NCI-H510A (cell line): ENCODE measurements around the gene HSPBAP1.
"Not testable (repeated sequence)": the region's sequence is repeated elsewhere in the genome, so short reads cannot be mapped to it uniquely, and the experiment has no call there.

ENCODE experiments used
- DNase-seq: peaks from one replicate; lab custom pipeline; 2025; lab: John Stamatoyannopoulos, UW

HSPBAP1 gene

DNA sequence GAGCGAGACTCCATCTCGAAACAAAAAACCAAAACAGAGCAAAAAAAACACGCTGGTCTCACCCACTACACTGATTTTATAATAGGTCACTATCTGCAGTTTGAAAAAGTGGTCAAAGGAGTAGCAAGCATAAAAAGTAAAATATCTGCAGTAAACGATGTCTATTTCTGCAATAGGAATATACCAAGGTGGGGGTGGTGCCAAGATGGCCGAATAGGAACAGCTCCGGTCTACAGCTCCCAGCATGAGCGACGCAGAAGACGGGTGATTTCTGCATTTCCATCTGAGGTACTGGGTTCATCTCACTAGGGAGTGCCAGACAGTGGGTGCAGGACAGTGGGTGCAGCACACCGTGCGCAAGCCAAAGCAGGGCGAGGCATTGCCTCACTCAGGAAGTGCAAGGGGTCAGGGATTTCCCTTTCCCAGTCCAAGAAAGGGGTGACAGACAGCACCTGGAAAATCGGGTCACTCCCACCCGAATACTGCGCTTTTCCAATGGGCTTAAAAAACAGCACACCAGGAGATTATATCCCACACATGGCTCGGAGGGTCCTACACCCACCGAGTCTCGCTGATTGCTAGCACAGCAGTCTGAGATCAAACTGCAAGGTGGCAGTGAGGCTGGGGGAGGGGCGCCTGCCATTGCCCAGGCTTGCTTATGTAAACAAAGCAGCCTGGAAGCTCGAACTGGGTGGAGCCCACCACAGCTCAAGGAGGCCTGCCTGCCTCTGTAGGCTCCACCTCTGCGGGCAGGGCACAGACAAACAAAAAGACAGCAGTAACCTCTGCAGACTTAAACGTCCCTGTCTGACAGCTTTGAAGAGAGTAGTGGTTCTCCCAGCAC, 60.7 kb downstream of the HSPBAP1 start:
- DNase-seq: not testable (repeated sequence)

GRCh38 chr3:122730240-122730639, 63.4 kb downstream of the HSPBAP1 start:
- no peak for DNase-seq

- DNase-seq: no peak
These were observed 64.7 kb downstream of the HSPBAP1 start for GRCh38 chr3:122728756-122729514.

DNA sequence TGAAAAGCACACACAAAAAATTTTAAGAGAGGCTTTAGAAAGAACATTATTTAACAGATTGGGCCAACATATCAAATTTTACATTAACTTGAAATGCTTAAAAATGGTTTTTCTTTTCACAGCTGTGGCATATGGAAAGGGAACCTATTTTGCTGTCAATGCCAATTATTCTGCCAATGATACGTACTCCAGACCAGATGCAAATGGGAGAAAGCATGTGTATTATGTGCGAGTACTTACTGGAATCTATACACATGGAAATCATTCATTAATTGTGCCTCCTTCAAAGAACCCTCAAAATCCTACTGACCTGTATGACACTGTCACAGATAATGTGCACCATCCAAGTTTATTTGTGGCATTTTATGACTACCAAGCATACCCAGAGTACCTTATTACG, 65.4 kb downstream of the HSPBAP1 start:
- DNase-seq: no peak

DNA sequence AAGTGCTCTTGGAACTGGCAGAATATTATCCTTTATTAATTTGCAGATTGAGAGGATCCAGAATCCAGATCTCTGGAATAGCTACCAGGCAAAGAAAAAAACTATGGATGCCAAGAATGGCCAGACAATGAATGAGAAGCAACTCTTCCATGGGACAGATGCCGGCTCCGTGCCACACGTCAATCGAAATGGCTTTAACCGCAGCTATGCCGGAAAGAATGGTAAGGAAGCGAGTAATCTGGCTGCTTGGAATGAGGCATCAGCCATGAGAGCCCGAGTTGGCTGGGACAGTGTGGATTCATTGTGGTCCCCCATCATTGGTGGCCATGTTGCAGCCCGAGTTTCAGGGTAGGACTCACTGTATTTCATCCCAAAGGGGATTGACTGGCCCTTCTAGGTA, 65.9 kb downstream of the HSPBAP1 start:
- DNase-seq: no peak

GRCh38 chr3:122727294-122727693, 66.3 kb downstream of the HSPBAP1 start:
- DNase-seq: no peak

DNA sequence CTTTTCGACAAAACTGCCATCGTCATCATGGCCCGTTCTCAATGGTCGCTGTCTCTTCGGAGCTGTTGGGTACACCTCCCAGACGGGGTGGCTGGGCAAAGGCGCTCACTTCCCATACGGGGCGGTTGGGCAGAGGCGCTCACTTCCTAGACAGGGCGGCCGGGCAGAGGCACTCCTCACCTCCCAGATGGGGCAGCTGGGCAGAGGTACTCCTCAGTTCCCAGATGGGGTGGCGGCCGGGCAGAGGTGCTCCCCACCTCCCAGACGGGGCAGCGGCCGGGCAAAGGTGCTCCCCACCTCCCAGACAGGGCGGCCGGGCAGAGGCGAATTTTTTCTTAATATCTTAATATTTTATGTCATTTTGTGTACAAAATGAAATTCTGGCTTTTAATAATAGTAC, 68.5 kb downstream of the HSPBAP1 start:
- no peak for DNase-seq

GRCh38 chr3:122719273-122719921, 74.2 kb downstream of the HSPBAP1 start:
- DNase-seq: no peak

DNA sequence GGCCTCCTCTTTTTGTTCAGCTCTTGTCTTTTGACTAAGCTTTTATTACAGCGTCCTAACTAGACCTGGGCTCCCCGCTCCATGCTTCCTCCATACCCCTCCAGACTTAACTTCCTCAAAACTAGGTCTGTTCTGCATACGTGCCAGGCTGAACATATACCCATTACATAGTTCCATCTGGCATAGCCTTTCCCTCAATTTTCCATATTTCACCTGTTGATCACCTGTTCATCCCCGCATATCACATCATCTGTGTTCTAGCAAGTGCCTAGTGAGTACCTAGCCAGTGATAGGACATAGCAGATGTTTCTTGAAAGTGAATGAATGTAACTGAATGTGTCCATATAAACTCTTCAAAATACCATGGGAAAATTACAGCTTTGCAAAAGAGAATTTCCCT, 77.0 kb downstream of the HSPBAP1 start:
- DNase-seq: no peak

DNA sequence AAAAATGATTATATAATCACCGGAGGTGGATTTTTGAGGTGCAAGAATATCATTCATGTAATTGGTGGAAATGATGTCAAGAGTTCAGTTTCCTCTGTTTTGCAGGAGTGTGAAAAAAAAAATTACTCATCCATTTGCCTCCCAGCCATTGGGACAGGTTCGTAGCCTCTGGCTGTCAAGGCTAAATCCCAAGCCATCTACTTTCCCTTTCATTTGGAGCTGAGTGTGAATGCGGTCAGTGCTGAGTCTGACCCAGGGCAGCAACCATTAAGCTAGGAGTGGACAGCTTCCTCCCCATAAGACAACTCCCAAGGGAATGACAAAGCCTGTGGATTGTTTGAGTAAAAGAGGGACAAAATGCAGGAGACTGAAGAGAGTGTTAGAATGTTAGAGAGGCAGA, 79.4 kb downstream of the HSPBAP1 start:
- no peak for DNase-seq

DNA sequence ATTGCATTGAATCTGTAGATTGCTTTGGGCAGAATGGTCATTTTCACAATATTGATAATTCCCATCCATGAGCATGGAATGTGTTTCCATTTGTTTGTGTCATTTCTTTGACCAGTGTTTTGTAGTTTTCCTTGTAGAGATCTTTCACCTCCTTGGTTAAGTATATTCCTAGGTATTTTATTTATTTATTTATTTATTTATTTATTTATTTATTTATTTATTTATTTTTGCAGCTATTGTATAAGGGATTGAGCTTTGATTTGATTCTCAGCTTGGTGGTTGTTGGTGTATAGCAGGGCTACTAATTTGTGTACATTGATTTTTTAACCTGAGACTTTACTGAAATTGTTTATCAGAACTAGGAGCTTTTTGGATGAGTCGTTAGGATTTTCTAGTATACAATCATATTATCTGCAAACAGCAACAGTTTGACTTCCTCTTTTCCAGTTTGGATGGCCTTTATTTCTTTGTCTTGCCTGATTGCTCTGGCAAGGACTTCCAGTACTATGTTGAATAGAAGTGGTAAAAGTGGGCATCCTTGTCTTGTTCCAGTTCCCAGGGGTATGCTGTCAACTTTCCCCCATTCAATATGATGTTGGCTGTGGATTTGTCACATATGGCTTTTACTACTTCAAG, 82.9 kb downstream of the HSPBAP1 start:
- not testable (repeated sequence) for DNase-seq

- DNase-seq: no peak
These were observed 88.3 kb downstream of the HSPBAP1 start for GRCh38 chr3:122705379-122705778.

- no peak for DNase-seq
These were observed 93.4 kb downstream of the HSPBAP1 start for GRCh38 chr3:122700193-122700592.

DNA sequence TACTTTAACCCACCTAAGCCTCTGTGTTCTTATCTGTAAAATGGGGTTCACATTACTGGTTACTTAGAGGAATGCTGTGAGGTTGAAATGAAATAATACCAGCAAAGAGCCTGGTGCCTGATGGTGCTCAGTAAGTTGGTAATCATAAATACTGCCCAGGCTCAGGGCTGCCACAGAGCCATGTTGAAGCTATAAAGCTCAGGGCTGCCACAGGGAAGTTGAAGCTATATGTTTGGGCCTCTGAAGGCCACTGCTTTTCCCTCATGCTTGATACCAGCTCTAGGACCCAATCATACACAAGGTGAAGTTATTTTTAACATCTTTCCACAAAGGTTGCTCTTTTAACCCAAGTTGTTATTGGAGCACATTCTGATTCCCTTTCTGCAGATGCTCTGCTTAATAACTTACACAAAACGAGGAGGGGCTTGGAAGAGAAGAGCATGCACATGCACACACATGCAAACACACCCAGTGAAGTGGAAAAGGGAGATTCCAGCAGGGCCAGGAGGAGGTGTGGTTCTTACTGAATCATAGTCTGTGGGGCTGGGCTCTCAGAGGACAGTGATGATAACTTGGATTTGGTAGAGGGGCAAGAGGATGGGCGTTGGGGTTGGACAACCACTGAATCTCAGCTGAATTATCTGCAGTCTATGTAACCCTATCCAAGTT, 95.5 kb downstream of the HSPBAP1 start:
- no peak for DNase-seq

DNA sequence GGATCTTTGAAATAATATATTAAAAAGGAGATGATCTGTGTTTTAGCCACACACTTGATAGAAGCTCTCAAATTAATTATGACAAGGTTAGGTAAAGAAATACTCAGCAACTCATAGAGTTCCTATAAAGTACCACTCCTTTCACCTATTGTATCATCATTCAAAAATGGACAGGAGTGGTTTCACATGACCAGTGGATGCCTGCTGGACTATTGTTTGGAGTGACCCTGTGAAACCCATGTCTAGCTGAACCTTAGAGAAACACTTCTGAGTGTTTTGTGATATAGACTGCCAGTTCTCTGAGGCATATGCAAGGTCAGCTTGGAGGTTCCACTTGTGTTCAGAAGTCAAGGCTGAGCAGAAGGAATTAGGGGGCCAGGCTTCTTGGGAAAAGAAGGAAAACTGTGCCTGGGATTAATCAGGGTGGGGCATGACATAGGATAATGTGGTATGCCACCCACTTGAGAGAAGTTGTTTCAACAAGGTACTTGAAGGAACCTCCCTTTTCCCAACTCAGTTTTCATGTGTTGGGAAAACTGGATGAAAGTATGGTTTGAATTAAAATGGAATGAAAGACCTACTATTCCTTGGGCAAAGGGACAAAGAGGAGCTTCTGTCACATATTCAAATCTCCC, 97.6 kb downstream of the HSPBAP1 start:
- no peak for DNase-seq

DNA sequence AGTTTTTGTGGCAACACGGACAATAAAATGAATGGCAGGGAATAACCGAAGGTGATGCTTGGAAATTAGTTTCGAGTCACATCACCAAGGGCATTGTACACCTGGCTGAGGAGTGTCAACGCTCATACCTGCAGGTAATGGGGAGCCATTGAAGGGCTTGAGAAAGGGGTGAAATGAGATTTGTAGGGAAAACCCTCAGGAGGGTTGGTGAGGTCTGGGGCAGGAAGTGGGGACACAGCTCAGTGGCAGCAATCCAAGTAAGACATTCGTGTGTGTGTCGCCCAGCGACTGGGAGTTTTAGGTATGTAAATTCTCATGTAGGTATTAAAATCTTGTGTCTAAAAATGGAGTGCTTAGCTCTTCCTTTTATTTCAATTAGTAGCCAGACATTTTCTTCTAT, 98.7 kb downstream of the HSPBAP1 start:
- DNase-seq: no peak

GRCh38 chr3:122692674-122693073, 101.0 kb downstream of the HSPBAP1 start:
- no peak for DNase-seq

GRCh38 chr3:122691195-122691594, 102.4 kb downstream of the HSPBAP1 start:
- DNase-seq: no peak

- no peak for DNase-seq
These were observed 103.5 kb downstream of the HSPBAP1 start for GRCh38 chr3:122690096-122690495.
